Naive B cell (primary cell): Measurements from ENCODE around the gene PHF23. TPM values are rescaled to one million over a fixed set of nuclear protein-coding genes. Genes with fewer than 3 reads are reported as not detected.

ENCODE experiments used
- ATAC-seq, 2 donors: fragments of 150-1000 bp; cut with Tn5 transposase; 2 replicates each; pipeline ENCODE4 v1.10.0; 2021; ENCODE audit warnings: low read depth in 2 of 2, mild to moderate bottlenecking in 2 of 2, moderate library complexity in 2 of 2
- DNase-seq: peaks from one replicate; pipeline ENCODE4 v3.0.0; 2022
- H3K27ac Mint-ChIP-seq, 6 donors: one replicate each; pipeline ENCODE4 v1.8.0; 2020 to 2022; ENCODE audit warnings: mild to moderate bottlenecking in 6 of 6, mixed read lengths in 6 of 6, moderate library complexity in 5 of 6, inconsistent platforms in 2 of 6
- H3K27me3 Mint-ChIP-seq, 3 donors: one replicate each; pipeline ENCODE4 v1.8.0; 2021 to 2022; ENCODE audit warnings: mixed read lengths in 3 of 3, mild to moderate bottlenecking in 1 of 3
- H3K36me3 Mint-ChIP-seq, 2 donors: one replicate each; pipeline ENCODE4 v1.8.0; 2020 to 2022; ENCODE audit warnings: mixed read lengths in 2 of 2, inconsistent platforms in 1 of 2, mild to moderate bottlenecking in 1 of 2
- H3K4me1 Mint-ChIP-seq, 3 donors: one replicate each; pipeline ENCODE4 v1.8.0; 2020 to 2022; ENCODE audit warnings: mixed read lengths in 3 of 3, inconsistent platforms in 1 of 3, mild to moderate bottlenecking in 1 of 3, moderate library complexity in 1 of 3
- H3K4me3 Mint-ChIP-seq, 8 donors: one replicate each; pipeline ENCODE4 v1.8.0; 2020 to 2022; ENCODE audit warnings: mild to moderate bottlenecking in 8 of 8, mixed read lengths in 8 of 8, moderate library complexity in 8 of 8, inconsistent platforms in 2 of 8
- H3K9me3 Mint-ChIP-seq, 7 donors: one replicate each; pipeline ENCODE4 v1.8.0; 2020 to 2022; ENCODE audit warnings: mixed read lengths in 7 of 7, mild to moderate bottlenecking in 5 of 7, inconsistent platforms in 2 of 7, moderate library complexity in 1 of 7
- polyA plus RNA-seq, 6 donors: library from polyadenylated mRNA; unstranded; fragments of 300-500 nt; fragmentation: Illumina TruSeq; gene quantifications; one replicate each; pipeline ENCODE4 v1.2.3, GENCODE V29; 2021; ENCODE audit warnings: low read depth in 6 of 6

PHF23 gene
- polyA plus RNA-seq, 6 donors from 2014 or later, result 11.9 to 24.2 (median 20.5) TPM

- peaks cover 4 to 28% (median 18%) of the 10 kb centered on the region in 3 donors for H3K27me3 Mint-ChIP-seq
- DNase-seq (no peak), ATAC-seq (peak; percentile 23 to 24)
- peak overlapping the region; percentile 76 to 88 (median 87) for H3K4me3 Mint-ChIP-seq
- peak overlapping the region in 5 of 6 donors; percentile 1 to 90 (median 75) for H3K27ac Mint-ChIP-seq
- no peaks in the 10 kb centered on the region for H3K9me3 Mint-ChIP-seq
- H3K4me1 Mint-ChIP-seq, result peaks cover 15 to 31% (median 17%) of the 10 kb centered on the region in 3 donors
- H3K36me3 Mint-ChIP-seq, result no peaks in the 10 kb centered on the region
These were observed 23.9 kb upstream of the PHF23 start for GRCh38 chr17:7262935-7263800.

- H3K27ac Mint-ChIP-seq, result peak within 1 kb of the TSS in 5 of 6 donors; percentile 1 to 90 (median 75)
- H3K9me3 Mint-ChIP-seq, result no peaks in the 10 kb centered on the region
- H3K4me1 Mint-ChIP-seq, result peaks cover 15 to 31% (median 17%) of the 10 kb centered on the region in 3 donors
- peaks cover 4 to 28% (median 18%) of the 10 kb centered on the region in 3 donors for H3K27me3 Mint-ChIP-seq
- peak in 1 of 2 donors; percentile 15 for ATAC-seq
- no peak for DNase-seq
- H3K4me3 Mint-ChIP-seq, result peak within 1 kb of the TSS; percentile 78 to 89 (median 87)
- H3K36me3 Mint-ChIP-seq, result no peaks in the 10 kb centered on the region
These were observed 23.1 kb upstream of the PHF23 start, which contains the start of gene CLDN7 for GRCh38 chr17:7262192-7262934. TSS of gene CLDN7 (minus strand) at chr17:7262478. CDS start at chr17:7262043, 435 bp downstream.

DNA sequence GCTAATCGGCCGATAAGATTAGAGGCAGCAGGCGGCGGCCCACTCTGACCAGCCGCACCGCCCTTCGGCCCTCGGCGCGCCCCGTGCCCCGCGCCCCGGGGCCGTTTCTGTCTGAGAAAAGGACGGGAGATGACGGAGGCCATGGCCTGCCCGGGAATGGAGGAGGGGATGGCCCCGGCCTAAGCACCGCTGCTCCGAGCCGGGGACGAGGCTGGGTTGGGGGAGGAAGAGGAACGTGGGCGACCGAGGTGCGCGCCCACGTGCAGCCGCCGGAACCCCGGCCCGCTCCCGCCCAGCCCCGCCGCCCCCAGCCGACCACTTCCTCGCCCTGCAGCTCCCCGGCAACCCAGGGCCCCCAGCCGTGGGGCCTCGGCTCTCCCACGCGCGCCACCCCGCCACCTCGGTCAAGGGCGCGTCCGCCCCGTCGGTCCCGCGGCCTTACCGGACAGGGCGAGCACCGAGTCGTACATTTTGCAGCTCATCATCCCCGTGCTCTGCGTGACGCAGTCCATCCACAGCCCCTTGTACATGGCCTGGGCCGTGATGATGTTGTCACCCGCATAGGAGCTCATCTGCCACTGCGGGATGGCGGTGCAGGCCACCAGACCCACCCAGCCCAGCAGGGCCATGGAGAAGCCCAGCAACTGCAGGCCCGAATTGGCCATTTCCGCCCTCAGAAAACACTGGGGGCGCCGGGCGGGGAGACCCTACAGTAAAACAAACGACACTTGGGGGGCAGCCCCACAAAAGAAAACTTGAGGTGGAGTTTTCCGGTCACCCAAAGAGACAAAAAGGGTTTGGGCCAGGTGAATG, 22.3 kb upstream of the PHF23 start:
- H3K4me3 Mint-ChIP-seq, result peak overlapping the region; percentile 78 to 89 (median 84)
- no peaks in the 10 kb centered on the region for H3K9me3 Mint-ChIP-seq
- H3K4me1 Mint-ChIP-seq, result peaks cover 18 to 31% (median 22%) of the 10 kb centered on the region in 3 donors
- H3K27ac Mint-ChIP-seq, result peak overlapping the region in 1 of 6 donors; percentile 80
- ATAC-seq, result peak; percentile 62 to 68
- peaks cover 0 to 5% of the 10 kb centered on the region in 2 donors for H3K36me3 Mint-ChIP-seq
- H3K27me3 Mint-ChIP-seq, result peaks cover under 1 to 22% (median 14%) of the 10 kb centered on the region in 3 donors
- peak; percentile 42 for DNase-seq

DNA sequence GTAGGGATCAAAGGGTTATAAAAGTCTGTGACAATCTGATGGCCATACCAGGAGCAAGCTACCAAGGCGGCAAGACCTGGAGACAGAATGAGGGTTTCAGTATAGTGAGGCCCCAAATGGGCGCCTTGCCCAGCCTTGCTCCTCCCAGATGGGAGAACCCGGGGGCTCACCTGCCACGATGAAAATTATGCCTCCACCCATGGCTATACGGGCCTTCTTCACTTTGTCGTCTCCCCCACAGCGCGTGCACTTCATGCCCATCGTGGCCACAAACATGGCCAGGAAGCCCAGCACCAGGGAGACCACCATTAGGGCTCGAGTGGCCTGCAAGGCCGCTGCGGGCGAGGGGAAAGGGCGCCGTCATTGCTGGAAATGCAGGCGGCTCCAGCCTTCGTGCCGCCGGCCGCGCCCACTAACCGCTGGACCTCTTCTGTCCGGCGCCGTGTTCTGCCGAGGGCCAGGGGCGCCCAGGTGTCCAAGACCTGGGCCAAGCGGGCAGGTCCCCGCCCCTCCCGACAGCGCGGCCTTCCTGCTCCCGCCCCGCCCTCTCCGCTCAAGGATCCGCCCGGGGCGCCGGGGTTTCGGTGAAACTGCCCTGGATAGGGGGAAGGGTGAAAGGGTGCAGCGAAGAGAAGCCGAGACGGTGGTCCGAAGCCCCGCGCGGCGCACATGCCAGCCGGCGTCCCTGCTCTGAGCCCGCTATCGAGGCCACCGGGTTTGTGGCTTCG, 21.6 kb upstream of the PHF23 start:
- Mint-ChIP-seq H3K4me3 (peak overlapping the region; percentile 78 to 89 (median 84)), H3K27ac (peak overlapping the region in 3 of 6 donors; percentile 18 to 84 (median 66)), H3K36me3 (peaks cover 0 to 10% of the 10 kb centered on the region in 2 donors), H3K4me1 (peaks cover 22 to 33% (median 25%) of the 10 kb centered on the region in 3 donors), H3K27me3 (peaks cover 0 to 19% (median 12%) of the 10 kb centered on the region in 3 donors), H3K9me3 (no peaks in the 10 kb centered on the region)
- ATAC-seq (peak; percentile 40 to 44), DNase-seq (no peak)

- Mint-ChIP-seq H3K27me3 (peaks cover 0 to 19% (median 12%) of the 10 kb centered on the region in 3 donors), H3K27ac (peak overlapping the region in 2 of 6 donors; percentile 60 to 84), H3K36me3 (peaks cover 0 to 10% of the 10 kb centered on the region in 2 donors), H3K9me3 (no peaks in the 10 kb centered on the region), H3K4me3 (peak overlapping the region in 7 of 8 donors; percentile 71 to 88 (median 82)), H3K4me1 (peaks cover 22 to 33% (median 25%) of the 10 kb centered on the region in 3 donors)
- DNase-seq, result no peak
- ATAC-seq, result no peak
These were observed 20.9 kb upstream of the PHF23 start for GRCh38 chr17:7260151-7260550.

GRCh38 chr17:7259555-7259889, 20.3 kb upstream of the PHF23 start:
- Mint-ChIP-seq H3K4me1 (peaks cover 22 to 34% (median 25%) of the 10 kb centered on the region in 3 donors), H3K36me3 (peaks cover 0 to 15% of the 10 kb centered on the region in 2 donors), H3K27ac (no peak overlapping the region), H3K27me3 (peaks cover 0 to 19% (median 12%) of the 10 kb centered on the region in 3 donors), H3K9me3 (no peaks in the 10 kb centered on the region), H3K4me3 (peak overlapping the region in 5 of 8 donors; percentile 25 to 78 (median 63))
- ATAC-seq, result no peak
- no peak for DNase-seq

DNA sequence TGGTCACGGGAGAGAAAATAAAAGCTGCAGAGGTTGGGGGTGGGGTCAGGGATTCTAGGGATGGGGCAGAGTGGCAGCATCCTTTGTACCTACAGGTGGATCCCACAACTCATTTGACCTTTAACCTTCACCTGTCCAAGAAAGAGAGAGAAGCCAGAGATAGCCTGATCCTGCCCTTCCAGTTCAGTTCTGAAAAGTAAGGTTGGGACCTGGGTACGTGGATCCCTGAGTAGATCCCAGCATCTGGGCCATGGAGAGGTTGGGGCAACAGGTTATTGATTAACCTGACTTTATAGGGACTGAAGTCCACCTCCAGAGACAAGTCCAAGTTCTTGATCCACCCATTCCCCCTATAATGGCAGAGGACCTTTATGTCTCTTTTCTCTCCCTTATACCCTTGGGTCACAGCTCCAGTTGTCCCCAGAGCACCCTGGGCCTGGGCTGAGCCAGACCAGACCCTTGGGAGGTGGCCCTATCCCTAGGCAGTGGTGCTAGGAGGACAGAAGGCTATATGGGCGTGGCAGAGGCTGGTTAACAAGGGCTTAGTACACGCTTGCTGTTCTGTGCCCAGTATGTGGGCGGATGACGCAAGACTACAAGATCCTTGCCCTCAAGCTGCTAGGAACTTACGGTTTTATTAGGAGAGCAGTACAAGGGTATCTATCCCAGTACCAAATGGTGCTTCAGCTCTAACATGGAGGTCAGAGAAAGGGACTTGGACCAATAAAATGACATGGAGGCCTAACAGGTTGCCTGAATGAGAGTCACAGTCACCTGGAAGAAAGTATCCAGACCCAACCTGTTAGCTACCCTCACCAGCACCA, 19.7 kb upstream of the PHF23 start:
- Mint-ChIP-seq H3K27ac (peak overlapping the region in 1 of 6 donors; percentile 84), H3K4me1 (peaks cover 20 to 35% (median 22%) of the 10 kb centered on the region in 3 donors), H3K36me3 (peaks cover 0 to 17% of the 10 kb centered on the region in 2 donors), H3K4me3 (peak overlapping the region in 4 of 8 donors; percentile 25 to 78 (median 59)), H3K27me3 (peaks cover 0 to 15% (median 12%) of the 10 kb centered on the region in 3 donors), H3K9me3 (no peaks in the 10 kb centered on the region)
- DNase-seq (no peak), ATAC-seq (no peak)

DNA sequence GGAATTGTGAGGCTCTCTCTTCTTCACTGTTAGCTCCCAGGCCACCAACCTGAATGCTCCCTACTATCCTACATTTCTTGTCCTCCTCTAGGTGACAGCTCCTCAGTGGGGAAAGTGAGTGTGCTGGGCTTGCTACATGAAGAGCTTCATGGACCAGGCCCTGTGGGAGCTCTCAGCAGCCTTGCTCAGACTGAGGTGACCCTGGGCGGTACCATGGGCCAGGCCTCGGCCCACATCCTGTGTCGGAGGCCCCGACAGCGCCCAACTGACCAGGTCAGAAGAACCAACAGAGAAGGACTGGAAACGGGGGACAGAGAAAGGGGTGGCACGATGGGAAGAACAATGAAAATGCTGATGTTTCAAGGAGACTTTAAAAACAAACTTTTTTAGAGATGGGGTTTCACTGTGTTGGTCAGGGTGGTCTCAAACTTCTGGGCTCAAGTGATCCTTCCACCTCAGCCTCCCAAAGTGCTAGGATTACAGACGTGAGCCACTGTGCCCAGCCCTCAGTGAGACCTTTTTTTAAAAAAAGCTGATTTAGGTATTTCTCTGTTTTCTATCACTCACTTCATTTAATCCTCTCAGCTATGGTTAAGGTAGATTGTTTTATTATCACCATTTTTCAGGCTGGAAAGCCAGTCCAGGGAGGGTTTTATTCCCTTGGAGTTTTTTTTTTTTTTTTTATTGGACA, 17.7 kb upstream of the PHF23 start:
- no peak for ATAC-seq
- H3K27me3 Mint-ChIP-seq, result no peaks in the 10 kb centered on the region
- DNase-seq, result no peak
- H3K9me3 Mint-ChIP-seq, result no peaks in the 10 kb centered on the region
- H3K36me3 Mint-ChIP-seq, result peaks cover 4 to 17% of the 10 kb centered on the region in 2 donors
- peaks cover 22 to 32% (median 23%) of the 10 kb centered on the region in 3 donors for H3K4me1 Mint-ChIP-seq
- peak overlapping the region in 1 of 8 donors; percentile 33 for H3K4me3 Mint-ChIP-seq
- H3K27ac Mint-ChIP-seq, result peak overlapping the region in 2 of 6 donors; percentile 9 to 94

DNA sequence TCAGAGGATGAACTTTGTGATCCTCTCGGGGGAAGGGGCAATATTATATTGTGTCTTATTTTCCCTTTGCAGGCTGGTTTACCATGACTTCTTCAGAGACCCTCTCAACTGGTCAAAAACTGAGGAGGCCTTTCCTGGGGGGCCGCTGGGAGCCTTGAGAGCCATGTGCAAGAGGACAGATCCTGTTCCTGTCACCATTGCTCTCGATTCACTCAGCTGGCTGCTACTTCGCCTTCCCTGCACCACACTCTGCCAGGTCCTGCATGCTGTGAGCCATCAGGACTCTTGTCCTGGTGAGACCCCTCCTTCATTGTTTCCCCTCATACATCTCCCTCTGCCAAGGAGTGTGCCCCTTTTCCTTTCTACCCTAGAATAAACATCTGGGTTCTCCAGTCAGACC, 15.3 kb upstream of the PHF23 start:
- peaks cover 4 to 17% of the 10 kb centered on the region in 2 donors for H3K36me3 Mint-ChIP-seq
- no peak for DNase-seq
- H3K27me3 Mint-ChIP-seq, result no peaks in the 10 kb centered on the region
- H3K4me3 Mint-ChIP-seq, result peak overlapping the region in 4 of 8 donors; percentile 24 to 98 (median 47)
- no peaks in the 10 kb centered on the region for H3K9me3 Mint-ChIP-seq
- no peak for ATAC-seq
- H3K4me1 Mint-ChIP-seq, result peaks cover 36 to 39% (median 37%) of the 10 kb centered on the region in 3 donors
- H3K27ac Mint-ChIP-seq, result peak overlapping the region in 2 of 6 donors; percentile 52 to 85

GRCh38 chr17:7253082-7253481, 13.8 kb upstream of the PHF23 start:
- Mint-ChIP-seq H3K4me3 (peak overlapping the region; percentile 90 to 99 (median 98)), H3K27me3 (no peaks in the 10 kb centered on the region), H3K9me3 (no peaks in the 10 kb centered on the region), H3K4me1 (peaks cover 47 to 52% (median 48%) of the 10 kb centered on the region in 3 donors), H3K27ac (peak overlapping the region; percentile 99 to 100 (median 100)), H3K36me3 (peaks cover 4 to 17% of the 10 kb centered on the region in 2 donors)
- ATAC-seq (no peak), DNase-seq (no peak)
